T-helper 1 cell treated with Interleukin-12 subunit alpha and Interleukin-12 subunit beta and Interleukin-4 antibody, amounts not matched to agents 30 ng/mL and 1 ng/mL, for 36 hours (primary cell): Measurements from ENCODE around the gene HHAT. TPM values are rescaled to one million over a fixed set of nuclear protein-coding genes. Genes with fewer than 3 reads are reported as not detected.

ENCODE experiments used
- intact Hi-C: fragments of 100-400 bp; cut with micrococcal nuclease; formaldehyde crosslinking; loops from one replicate; pipeline ENCODE4 v1.15.1; 2024
- total RNA-seq: library from RNA; stranded (reverse); gene quantifications from 2 replicates; pipeline ENCODE4 v1.2.3, GENCODE V29; 2022

HHAT gene
- total RNA-seq, 1 donor from 2014 or later = 1.1 TPM

DNA sequence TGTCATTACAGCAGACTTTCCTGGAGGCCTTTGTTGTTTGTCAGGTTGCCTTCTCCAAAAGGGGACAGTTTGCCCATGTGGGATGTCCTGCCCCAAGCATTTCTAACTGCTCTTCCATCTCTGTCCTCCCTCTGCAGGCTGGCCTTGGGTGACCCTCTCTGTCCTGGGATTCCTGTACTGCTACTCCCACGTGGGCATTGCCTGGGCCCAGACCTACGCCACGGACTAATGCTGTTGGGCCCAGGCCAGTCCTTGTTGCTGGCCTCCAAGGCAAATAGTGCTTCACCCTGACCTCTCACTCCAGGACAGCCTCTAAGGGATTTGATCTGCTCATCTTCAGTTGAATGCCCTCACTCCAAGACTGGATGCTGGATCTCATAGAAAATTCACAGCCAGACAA is 345.4 kb downstream of the HHAT start:
- intact Hi-C loops = no loop called here

DNA sequence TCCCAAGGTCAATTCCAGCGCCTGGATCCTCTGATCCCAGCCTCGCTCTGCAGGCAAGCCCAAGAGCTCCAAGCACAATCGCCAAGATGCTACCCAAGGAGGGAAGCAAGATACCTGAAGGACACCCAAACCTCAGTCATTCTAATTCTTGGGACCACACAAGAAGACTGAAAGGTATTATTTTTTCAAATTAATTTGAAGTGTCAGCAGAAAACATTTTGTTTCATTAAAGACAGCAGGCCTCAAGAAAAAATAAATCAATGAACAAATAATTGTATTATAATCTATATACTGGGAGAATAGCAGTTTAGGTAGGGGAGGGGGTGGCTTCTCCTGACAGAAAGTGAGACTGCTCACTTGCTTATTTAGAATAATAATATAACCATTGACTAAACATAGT is 347.8 kb downstream of the HHAT start:
- intact Hi-C loops = no loop called here

DNA sequence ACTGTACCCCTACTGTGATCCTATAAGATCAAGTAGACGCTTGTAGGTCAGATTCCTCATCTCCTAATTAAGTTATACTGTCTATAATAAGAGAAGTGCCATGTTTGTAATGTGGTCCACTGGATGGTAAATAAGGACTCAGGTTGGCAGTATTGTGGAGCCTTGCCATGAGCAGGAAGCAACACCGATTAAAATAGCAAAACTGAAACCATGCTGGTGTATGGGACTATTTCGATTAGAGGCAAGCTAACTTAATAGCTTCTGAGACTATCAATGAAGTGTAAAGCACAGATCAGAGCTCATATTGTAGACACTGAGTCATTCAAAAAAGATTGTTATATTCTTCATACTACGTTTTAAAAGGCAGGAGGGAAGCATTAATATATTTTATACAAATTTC is 348.8 kb downstream of the HHAT start:
- intact Hi-C loops = no loop called here

DNA sequence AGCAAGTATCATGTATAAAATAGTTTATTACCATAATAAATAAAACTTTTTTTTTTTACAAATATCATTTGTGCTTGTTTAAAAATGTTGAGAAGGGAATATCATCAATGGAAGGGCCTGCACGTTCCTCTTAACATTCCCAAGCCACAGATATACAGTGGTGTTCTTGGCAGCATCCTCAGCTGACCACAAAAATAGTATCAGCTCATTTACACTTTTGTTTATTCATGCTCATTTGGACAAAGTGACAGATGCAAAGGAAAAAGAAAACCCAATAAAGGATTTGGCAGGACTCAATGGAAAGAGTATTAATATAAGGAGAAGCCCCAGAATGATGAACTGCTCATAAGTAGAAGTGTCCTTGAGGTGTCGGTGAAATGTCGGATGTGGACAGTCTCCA is 349.6 kb downstream of the HHAT start:
- intact Hi-C loops = no loop called here

DNA sequence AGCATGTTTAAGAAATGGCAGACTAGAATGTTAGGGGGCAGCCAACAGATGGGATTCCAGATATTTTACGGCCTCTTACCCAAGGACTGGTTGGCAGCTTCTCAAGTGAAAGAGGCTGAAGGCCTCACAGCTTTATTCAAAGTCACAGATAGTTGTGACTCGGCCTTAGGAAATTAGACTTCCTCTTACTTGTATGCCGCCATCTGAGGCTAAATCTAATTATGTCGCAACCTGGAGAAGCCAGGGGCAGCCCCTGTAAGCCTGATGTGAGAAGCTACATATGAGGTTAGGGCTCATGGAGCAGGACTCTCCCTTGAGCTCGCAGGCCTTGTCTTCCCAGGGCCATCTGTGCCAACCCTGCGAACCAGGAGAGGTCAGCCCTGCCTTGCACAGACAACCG is 352.5 kb downstream of the HHAT start:
- intact Hi-C loops = no loop called here

DNA sequence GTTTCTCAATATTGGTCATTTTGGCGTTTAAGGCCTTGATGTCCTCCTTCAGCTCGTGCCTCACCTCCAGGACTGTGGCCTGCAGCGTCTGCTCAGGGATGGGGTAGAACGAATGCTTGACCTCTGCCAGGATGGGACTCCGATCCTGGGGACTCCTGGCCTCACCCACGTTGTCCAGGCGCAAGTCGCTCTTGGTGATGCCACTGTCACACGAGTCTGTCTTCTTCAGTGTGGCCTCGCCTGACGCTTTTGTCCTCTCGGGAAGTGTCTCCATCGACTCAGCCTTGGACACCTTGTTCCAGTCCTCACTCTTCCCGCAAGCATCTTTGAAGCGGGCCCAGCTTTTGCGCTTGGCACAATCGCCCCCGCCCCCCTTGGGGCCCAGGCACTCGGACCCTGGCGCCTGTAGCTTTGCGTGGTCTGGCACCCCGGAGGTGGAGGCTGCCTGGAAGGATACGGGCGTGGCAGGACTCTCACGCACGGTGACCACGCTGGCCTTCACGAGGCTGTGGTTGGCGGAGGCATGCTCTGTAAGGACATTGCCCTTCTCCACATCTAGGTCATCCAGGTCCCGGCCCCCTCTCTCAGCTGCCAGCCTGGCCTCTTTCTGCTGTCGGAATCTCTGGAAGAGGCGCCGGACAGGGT is 354.8 kb downstream of the HHAT start:
- intact Hi-C loops = no loop called here

DNA sequence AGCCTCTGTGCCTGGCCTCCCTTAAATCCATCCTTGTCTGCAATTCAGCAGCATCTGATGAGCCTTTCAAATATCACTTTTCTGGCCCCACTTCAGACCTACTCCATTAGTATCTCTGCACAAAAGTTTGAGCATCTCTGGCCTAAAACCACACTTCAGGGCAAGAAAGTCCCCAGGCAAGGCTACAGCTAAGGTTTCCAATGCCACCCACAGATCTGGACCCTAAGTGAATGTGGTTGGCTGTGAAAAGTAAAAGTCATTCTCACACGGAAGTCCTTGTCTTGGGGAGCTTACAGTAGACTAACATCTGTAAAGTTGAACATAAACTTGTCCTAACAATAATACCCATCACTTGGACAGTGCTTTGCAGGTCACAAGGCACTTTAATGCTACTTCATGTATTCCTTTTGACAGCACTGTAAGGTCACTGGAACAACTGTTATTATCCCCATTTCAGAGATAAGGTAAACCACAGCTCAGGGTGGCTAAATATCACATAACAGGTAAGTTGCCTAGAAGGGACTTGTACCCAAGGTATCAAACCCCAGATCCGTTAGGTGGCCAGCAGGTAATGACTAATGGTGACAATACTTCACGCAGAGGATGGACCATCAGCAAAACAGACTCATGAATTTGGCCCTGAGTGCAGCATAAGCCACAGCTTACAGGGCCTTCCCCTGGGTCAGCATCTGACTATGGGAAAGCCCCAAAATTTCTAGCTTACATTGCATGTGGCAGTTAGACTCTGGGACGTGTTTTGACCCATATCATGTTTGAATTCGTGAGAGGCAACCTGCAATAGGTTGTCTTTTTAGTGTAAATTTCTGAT is 356.0 kb downstream of the HHAT start:
- intact Hi-C loops = no loop called here

DNA sequence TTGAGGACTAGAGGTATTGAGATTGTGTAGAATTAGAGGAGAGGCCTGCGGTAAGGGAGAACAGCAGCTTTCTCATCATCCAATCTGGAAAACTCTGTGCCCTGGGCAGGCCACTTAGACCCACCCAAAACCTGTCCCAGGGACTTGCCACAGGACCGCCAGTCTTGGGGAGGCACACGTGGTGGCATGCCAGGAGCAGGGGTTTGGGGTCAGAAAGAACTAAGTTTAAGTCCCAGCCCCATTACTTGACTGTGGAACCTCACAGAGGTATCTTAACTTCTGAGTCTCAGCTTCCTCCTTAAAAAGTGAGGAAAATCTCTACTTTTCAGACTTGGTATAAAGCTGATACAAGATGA is 356.6 kb downstream of the HHAT start:
- intact Hi-C loops = no loop called here

DNA sequence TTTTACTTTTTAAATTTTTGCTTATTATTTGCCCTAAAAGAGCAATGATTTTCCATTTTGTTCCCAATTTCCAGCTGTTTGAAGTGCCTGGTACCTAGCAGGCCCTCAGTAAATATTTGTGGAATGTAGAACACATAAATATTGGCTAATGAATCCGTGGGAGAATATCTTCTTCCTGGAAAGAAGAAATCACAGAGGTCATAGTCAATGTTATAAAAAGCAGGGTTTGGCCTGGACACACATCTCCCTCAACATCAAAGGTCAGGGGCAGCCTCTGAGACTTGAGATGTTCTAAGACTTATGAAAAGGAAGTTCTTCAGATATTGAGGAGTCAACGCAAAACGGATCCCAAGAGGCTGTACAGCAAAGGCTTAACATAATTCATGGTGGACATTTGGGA is 358.1 kb downstream of the HHAT start:
- intact Hi-C loops = no loop called here

DNA sequence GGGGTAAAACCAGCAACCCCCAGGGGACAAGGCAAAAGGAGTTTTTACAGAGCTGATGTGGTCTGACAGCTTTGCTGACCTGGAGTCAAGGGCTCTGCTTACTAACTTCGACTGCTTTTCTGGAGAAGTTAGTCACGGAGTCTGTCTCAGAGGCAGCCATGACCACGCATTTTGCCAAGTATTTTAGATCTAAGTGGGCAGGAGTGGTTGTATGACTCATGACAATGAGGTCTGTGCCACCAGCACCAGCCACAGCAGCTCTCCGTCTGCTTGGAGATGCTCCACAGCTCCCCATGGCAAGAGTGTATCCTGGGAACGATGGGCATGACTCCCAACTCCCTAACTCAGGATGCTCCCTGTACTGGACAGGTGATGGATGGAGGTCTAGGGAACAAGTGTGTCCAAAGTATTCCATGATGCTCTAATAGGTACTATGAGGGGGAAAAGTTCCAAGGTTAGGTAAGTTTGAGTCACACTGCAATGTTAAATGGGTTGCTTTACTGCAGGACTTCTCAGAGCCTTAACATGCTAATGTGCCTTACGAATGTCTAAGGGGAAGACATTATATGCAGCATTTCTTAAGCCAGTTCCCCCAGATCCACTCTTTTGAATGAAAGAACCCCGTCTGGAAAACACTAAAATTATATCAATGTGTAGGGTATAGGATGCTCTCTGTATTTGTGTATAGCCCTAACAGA is 359.0 kb downstream of the HHAT start:
- intact Hi-C loops = no loop called here

DNA sequence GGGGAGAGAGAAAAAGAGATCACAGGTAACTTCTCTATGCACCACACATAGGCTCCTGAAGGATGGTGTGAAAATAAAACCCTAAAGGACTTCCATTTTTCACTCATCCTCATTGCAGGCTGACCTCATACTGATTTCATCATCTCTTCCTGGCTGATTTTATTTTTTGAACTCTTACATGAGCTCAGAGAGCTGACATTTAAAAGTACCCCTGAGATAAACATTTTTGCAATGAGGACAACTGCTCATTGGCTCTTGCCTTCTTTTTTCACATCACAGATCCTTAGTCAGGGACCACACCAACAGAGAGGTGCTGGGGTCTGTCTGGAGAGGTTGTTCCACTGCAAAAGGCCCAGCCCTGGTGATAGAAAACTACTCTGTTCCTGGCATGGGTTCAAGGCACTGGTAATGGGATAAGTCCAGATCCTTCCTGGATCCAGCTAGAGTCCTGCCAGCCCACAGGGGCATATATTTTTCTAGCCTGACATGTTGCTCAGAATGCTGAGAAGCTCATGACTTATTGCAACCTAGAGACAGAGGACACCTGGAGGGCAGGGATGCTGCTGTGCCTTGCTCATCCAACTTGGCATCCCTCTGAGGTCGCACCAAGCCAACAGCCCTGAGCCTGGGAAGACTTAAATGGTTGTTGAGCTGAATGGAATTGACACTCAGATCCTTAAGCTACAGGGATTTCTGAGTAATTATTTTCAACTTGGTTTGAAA is 360.0 kb downstream of the HHAT start:
- intact Hi-C loops = no loop called here

DNA sequence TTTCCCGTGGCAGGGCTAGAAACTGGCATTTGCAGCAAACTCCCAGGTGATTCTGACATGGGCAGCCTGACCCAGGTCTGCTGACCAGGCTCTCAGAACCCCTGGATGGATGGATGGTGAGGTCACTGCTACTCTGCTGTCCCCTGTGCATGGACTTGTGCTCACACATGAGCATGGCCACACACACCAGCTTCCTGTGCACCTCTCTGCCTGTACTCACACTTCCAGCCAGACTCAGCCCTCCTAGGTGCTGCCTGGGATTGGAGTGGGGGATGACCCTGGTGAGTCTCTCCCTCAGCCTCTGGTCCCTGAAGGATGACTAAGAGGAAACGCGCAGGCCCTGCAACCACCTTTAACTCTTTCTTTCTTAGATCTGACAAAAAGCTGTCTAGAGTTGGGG is 361.1 kb downstream of the HHAT start:
- intact Hi-C loops = no loop called here

DNA sequence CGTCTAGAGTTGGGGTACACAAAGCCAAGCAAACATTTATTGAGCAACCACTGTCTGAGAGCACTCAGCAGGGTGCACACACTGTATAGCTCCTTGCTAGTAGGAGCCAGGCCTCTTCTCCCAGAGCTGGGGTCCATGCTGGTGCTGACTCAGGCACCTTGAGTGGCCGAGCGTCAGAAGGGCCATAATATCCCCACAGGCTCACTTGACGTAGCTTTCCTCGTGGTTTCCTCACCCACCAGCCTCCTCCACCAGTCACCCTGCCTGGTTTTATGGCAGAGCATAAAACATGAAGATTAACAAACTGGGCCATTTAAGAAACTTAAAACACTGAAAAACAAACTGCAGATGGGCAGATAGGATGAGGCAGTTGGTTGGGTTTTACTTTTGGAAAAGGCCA is 361.5 kb downstream of the HHAT start:
- intact Hi-C loops = no loop called here

DNA sequence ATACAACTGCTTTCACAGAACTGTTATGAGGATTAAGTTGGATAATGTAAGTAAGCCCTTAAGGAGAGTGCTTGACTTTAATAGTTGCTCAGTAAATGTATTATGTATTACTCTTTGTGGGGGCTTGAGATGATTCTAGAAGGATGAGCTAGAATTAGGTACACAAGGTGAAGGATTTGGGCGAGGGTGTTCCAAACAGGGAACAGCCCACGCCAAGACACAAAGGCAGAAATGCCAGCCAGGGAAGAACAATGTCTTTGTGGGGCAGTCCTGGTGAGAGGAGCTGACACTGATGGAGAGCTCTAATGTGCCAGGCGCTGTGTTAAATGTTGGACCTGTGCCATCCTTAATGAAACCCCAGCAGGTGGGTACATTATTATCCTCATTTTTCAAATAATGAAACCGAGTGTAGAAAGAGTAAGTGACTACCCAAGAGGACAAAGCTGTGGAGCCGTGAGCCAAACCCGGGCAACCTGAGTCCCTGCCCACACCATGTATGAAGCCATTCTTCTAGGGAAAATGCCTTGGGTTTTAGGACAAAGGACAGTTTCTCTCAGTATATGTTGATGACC is 362.4 kb downstream of the HHAT start:
- intact Hi-C loops = no loop called here

DNA sequence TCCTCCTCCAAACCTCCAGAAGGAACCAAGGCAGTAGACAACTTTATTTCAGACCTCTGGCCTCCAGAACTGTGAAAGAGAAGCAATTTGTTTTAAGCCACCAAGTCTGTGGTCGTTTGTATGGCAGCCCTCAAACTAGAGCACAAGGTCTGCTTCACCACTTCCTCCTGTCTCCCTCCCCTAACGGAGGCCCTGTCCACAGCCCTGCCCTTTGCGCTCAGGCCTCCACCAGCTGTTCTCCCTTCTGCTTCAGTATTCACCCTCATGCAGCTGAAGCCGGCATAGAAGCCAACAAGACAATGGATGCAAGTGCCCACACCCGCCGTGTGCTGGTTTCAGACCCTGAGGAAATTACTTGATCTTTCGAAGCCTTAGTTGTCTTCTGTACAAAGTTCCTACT is 364.1 kb downstream of the HHAT start:
- intact Hi-C loops = no loop called here

DNA sequence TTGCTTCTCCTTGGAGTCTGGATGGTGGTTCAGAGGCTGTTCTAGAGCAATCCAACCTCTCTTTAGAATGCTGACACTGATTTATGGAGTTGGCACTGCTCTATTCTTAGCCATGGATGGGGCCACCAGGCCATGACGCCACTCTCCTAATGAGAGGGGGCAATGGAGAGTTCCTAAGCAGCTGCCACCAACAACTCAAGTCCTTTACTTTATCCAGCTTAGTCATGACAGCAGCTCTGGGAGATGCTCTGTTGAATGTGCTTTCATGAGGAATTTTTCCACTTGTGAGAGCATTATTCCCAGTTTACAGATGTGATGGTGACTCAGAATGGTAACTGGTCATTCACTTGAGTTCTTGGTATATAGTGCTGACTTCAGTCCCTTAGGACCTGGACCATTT is 366.3 kb downstream of the HHAT start:
- intact Hi-C loops = no loop called here

DNA sequence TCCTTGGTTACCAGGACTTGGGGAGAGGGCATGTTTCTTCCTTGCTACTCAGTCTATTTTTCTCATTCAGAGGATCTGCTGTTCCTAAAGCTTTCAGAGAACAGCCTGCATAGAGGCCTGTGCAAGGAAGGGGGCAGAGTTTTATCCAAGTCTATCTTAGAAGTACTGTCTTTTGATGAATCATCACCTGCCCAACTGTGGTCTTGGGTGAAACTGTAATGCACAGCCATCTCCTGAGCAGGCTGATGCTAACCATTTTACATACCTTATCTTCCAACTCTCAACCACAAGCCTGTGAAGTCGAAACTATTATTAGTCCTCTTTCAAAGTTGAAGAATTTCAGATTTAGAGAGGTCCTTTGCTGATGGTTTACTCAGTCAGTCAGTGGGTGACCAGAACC is 368.0 kb downstream of the HHAT start:
- intact Hi-C loops = no loop called here

DNA sequence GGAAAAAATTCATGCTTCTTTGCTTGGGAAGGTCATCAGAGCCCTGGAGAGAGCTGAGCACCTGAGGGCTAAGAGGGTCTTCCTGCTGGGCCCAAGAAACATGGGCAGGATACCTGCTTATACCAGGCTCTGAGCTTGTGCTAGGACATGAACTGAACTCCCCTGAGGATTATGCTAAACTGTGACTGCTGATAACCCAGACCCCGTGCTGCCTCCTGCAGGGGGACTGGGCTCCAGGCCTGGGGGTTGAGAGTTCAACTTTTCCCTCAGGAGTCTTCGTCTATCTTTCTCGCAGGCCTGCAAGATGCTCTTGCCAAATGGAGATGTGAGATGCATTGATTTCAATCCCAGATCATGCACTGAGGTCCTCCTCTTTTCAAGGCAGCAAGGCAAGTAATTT is 368.5 kb downstream of the HHAT start:
- intact Hi-C loops = no loop called here

DNA sequence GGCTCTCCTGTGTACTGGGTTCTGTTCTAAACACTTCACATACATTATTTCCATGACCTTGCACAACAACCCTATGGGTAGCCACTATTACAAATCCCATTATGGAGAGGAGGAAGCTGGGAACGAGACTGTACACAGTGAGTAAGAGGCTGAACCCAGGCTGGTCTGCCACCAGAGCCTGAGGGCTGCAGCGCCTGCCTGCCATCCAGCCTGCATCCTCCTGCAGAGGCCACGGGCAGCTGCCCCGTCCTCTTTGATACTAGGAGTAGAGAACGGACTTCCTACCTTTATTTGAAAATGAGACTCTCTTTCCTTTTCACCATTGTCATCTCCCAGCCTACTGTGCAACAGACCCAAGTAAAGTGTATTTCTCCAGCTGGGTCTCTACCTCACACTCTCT is 370.0 kb downstream of the HHAT start:
- intact Hi-C loops = no loop called here

DNA sequence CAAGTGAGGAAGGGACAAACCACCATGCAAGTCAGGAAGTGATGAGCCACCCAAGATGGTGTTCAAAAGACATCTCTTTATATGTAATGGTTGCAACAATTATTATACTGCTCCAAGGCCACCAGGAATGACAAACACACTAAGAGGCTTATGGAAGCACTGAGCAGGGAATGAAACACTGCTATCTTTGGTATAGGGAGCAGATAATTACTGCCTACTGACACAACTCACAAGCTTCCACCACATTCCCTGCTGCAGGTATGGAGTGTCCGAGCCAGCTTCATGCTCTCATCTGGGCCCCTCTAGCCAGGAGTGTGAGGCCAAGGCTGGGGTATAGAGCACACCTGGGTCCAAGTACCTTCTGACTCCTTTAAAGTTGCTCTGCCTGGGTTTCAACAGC is 371.4 kb downstream of the HHAT start:
- intact Hi-C loops = no loop called here

DNA sequence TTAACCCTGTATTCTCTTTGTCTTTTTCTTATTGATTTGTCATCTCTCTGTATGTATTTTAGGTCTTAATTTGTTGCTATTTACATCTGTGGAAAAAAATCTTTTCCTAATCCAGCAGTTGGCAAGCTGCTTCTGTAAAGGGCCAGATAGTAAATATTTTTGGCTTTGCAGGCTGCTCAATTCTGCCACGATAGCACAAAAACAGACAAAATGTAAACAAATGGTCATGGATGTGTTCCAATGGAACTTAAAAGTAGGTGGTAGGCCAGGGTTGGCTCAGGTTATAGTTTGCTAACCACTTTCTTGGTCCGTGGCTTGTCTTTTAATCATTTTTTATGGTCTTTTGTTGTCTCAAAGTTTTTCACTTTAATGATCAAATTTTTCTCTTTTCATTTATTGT is 371.8 kb downstream of the HHAT start:
- intact Hi-C loops = no loop called here

DNA sequence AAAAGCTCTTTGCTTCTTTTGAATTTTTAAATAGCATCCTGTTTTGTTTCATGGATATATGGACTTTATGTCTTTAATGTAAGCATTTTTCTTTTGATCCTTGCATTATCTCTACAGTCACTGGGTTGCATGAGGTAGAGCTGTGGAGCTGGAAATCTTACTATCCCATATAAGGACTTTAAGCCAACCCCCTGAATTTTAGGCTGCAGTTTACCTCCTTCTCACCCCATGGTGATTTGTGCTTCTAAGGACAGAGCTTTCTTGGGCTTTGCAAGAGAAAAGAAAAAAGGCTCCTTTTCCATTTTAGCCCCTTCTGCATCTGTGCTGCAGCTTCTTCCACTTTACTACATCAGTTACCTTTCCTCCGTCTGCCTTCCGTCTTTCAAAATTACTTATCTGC is 373.8 kb downstream of the HHAT start:
- intact Hi-C loops = no loop called here
